ENCODE data around the gene WNT5A.

Gene WNT5A

DNA sequence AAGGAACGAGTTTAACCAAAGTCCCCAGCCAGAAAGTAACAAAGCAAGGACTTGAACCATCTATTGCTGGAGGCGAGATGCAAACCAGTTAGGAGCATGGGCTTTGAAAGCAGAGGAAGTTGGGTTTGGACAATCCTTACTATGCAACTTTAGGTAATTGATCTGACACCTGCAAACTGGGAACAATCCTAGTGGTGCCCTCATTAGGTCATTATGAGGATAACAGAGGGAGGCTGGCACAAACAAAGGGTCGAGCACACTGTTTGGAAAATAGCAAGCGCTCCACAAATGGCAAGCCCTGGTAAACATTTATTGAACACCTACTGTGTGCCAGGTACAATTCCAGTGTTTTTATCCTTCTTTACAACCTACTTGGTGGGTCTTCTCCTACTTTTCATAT lies 45.6 kb downstream of the WNT5A start:
- H3K9me2 ChIP-seq (replicated peaks; ENCODE audit: control insufficient read depth, low read length), result no peaks in the 10 kb centered on the region
- no peaks in the 10 kb centered on the region for H3K36me3 ChIP-seq (ENCODE audit: control insufficient read depth, low read length)
- no peak overlapping the region for H3K4me3 ChIP-seq (ENCODE audit: low read length)
- TF ChIP-seq, protein P1, sequence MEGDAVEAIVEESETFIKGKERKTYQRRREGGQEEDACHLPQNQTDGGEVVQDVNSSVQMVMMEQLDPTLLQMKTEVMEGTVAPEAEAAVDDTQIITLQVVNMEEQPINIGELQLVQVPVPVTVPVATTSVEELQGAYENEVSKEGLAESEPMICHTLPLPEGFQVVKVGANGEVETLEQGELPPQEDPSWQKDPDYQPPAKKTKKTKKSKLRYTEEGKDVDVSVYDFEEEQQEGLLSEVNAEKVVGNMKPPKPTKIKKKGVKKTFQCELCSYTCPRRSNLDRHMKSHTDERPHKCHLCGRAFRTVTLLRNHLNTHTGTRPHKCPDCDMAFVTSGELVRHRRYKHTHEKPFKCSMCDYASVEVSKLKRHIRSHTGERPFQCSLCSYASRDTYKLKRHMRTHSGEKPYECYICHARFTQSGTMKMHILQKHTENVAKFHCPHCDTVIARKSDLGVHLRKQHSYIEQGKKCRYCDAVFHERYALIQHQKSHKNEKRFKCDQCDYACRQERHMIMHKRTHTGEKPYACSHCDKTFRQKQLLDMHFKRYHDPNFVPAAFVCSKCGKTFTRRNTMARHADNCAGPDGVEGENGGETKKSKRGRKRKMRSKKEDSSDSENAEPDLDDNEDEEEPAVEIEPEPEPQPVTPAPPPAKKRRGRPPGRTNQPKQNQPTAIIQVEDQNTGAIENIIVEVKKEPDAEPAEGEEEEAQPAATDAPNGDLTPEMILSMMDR (IDR thresholded peaks at IDR 0.05; ENCODE audit: low read depth, low read length, poor library complexity, severe bottlenecking), result no peak
- TF ChIP-seq EZH2phosphoT487 (IDR thresholded peaks at IDR 0.05; ENCODE audit: borderline replicate concordance, low read length), result no peak
- H3K4me2 ChIP-seq (ENCODE audit: low read length), result no peak overlapping the region
- no peaks in the 10 kb centered on the region for H3K27me3 ChIP-seq (ENCODE audit: control insufficient read depth, low read length)
- H3F3A ChIP-seq (ENCODE audit: control insufficient read depth, insufficient read depth), result no peaks in the 10 kb centered on the region
- H3K9me3 ChIP-seq (ENCODE audit: control insufficient read depth, insufficient read depth, low read length), result no peaks in the 10 kb centered on the region
- H4K20me1 ChIP-seq (ENCODE audit: control insufficient read depth, insufficient read depth, low read depth, low read length), result no peaks in the 10 kb centered on the region
- H3K79me2 ChIP-seq (ENCODE audit: control insufficient read depth, low read length), result no peaks in the 10 kb centered on the region
- no peak overlapping the region for H3K27ac ChIP-seq (ENCODE audit: low read depth, low read length)
- no peaks in the 10 kb centered on the region for H3K4me1 ChIP-seq (ENCODE audit: control insufficient read depth, low read length)

DNA sequence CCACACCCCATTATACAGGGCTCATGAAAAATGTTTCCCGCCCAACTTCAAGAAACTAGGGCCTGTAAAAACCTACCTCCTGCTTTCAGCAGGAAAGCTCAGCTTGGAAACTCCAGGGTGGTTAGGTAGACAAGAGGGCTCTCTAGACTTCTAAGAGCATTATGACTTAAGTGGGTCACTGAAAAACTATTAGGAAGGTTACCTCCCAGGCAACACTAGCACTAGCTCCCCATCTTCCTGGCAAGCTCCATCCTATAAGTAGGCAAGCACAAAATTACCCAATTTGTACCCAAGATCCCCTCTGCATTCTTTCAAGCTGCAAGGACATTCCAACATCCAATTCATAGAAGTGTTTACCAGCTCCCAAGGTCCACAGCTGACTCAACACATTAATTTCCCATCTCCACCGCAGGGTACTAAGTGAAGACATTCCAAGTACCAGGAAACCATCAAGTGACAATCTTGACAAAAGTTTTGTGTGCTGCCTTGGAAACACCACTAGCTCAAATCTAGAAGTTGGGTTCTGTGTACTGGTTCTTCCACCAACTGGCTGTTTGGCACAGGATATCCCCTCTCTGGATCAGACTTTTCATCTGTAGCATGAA lies 46.9 kb downstream of the WNT5A start:
- Histone ChIP-seq H3K27me3 (ENCODE audit: control insufficient read depth, low read length) (no peaks in the 10 kb centered on the region), H3K9me3 (ENCODE audit: control insufficient read depth, insufficient read depth, low read length) (no peaks in the 10 kb centered on the region), H3K27ac (ENCODE audit: low read depth, low read length) (no peak overlapping the region), H3K4me3 (ENCODE audit: low read length) (no peak overlapping the region), H3K36me3 (ENCODE audit: control insufficient read depth, low read length) (no peaks in the 10 kb centered on the region), H4K20me1 (ENCODE audit: control insufficient read depth, insufficient read depth, low read depth, low read length) (no peaks in the 10 kb centered on the region), H3K9me2 (replicated peaks; ENCODE audit: control insufficient read depth, low read length) (no peaks in the 10 kb centered on the region), H3K4me2 (ENCODE audit: low read length) (no peak overlapping the region), H3K4me1 (ENCODE audit: control insufficient read depth, low read length) (no peaks in the 10 kb centered on the region), H3K79me2 (ENCODE audit: control insufficient read depth, low read length) (no peaks in the 10 kb centered on the region), H3F3A (ENCODE audit: control insufficient read depth, insufficient read depth) (no peaks in the 10 kb centered on the region)
- no peak for TF ChIP-seq EZH2phosphoT487 (IDR thresholded peaks at IDR 0.05; ENCODE audit: borderline replicate concordance, low read length)
- TF ChIP-seq, protein P1 (IDR thresholded peaks at IDR 0.05; ENCODE audit: low read depth, low read length, poor library complexity, severe bottlenecking), result no peak

DNA sequence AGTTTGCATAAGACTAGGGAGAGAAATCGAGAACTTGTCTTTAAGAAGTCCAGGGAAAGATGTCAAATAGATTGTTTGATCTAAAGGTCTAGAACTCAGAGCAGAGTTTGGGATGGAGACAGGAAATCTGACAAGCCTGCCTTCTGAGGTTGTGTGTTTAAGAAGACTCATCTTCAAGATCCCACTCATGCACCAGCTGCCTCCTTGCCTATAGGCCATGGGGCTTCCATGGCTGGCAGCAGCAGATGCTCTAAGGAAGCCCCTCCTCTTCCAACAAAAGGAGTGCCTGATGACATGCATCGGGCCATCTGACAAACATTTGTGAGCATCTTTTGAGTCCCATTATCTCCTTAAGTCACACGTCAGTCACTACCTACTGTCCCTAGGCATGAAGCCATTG lies 47.4 kb downstream of the WNT5A start:
- Histone ChIP-seq H4K20me1 (ENCODE audit: control insufficient read depth, insufficient read depth, low read depth, low read length) (no peaks in the 10 kb centered on the region), H3K36me3 (ENCODE audit: control insufficient read depth, low read length) (no peaks in the 10 kb centered on the region), H3K4me1 (ENCODE audit: control insufficient read depth, low read length) (no peaks in the 10 kb centered on the region), H3K9me3 (ENCODE audit: control insufficient read depth, insufficient read depth, low read length) (no peaks in the 10 kb centered on the region), H3K27ac (ENCODE audit: low read depth, low read length) (no peak overlapping the region), H3K4me2 (ENCODE audit: low read length) (no peak overlapping the region), H3K79me2 (ENCODE audit: control insufficient read depth, low read length) (no peaks in the 10 kb centered on the region), H3F3A (ENCODE audit: control insufficient read depth, insufficient read depth) (no peaks in the 10 kb centered on the region), H3K27me3 (ENCODE audit: control insufficient read depth, low read length) (no peaks in the 10 kb centered on the region), H3K4me3 (ENCODE audit: low read length) (no peak overlapping the region), H3K9me2 (replicated peaks; ENCODE audit: control insufficient read depth, low read length) (no peaks in the 10 kb centered on the region)
- TF ChIP-seq, protein P1 (IDR thresholded peaks at IDR 0.05; ENCODE audit: low read depth, low read length, poor library complexity, severe bottlenecking), result no peak
- no peak for TF ChIP-seq EZH2phosphoT487 (IDR thresholded peaks at IDR 0.05; ENCODE audit: borderline replicate concordance, low read length)
